Uterus (tissue), 2 donors: ENCODE data around the gene PLXNC1.

ENCODE experiments used
- POLR2A ChIP-seq, 2 donors: fragments of 450-650 bp; IDR thresholded peaks; one replicate each; pipeline ENCODE4 v1.6.1; 2016; ENCODE audit warnings: antibody characterized with exemption in 2 of 2, mild to moderate bottlenecking in 1 of 2, moderate library complexity in 1 of 2
- TF ChIP-seq, protein P1 (sequence below), 4 experiments: fragments of 200-600 bp in 2 of 4; fragments of 450-650 bp in 2 of 4; sonication (generic) in 2 of 4; IDR thresholded peaks; one replicate each; pipeline ENCODE4 v1.5.1; 2016 to 2019; ENCODE audit warnings: antibody characterized with exemption in 4 of 4, mild to moderate bottlenecking in 2 of 4, moderate library complexity in 1 of 4

DNA sequence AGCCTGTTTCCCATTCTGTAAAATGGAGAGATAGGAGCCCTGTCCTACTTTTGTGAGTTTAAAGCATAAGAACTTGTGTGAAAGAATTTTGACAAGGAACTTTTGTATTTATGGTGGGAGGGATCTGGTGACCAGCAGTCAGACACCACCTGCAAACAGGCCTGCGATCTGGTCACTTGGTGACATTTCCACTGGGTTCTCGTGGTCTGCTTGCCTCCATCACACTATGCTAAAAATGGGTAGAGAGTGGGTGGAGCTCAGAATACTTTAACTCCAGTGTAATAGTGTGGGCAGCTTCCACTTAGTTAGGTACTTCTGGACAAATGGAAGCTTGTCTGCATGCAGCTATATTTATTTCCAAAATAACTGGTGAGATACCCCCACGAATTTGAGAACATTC lies 26.5 kb upstream of the PLXNC1 start:
- no peak for TF ChIP-seq POLR2A (IDR thresholded peaks at IDR 0.05)
- TF ChIP-seq, protein P1, sequence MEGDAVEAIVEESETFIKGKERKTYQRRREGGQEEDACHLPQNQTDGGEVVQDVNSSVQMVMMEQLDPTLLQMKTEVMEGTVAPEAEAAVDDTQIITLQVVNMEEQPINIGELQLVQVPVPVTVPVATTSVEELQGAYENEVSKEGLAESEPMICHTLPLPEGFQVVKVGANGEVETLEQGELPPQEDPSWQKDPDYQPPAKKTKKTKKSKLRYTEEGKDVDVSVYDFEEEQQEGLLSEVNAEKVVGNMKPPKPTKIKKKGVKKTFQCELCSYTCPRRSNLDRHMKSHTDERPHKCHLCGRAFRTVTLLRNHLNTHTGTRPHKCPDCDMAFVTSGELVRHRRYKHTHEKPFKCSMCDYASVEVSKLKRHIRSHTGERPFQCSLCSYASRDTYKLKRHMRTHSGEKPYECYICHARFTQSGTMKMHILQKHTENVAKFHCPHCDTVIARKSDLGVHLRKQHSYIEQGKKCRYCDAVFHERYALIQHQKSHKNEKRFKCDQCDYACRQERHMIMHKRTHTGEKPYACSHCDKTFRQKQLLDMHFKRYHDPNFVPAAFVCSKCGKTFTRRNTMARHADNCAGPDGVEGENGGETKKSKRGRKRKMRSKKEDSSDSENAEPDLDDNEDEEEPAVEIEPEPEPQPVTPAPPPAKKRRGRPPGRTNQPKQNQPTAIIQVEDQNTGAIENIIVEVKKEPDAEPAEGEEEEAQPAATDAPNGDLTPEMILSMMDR (IDR thresholded peaks at IDR 0.05): no peak
